GM23248 (cell line): ENCODE measurements around the gene FBXL4. TPM values are rescaled to one million over a fixed set of nuclear protein-coding genes. Genes with fewer than 3 reads are reported as not detected.
A peak's percentile ranks its signal among the peaks of the same experiment; 100 is the strongest.

Experiments
- DNase-seq: peaks from one replicate; pipeline ENCODE4 v3.0.0-alpha.2; 2015
- H2AFZ ChIP-seq: fragments of 200-600 bp; sonication (generic); 2 replicates; pipeline ENCODE4 v1.6.1; 2016; ENCODE audit warnings: antibody characterized with exemption
- H3F3A ChIP-seq: fragments of 200-600 bp; sonication (generic); 2 replicates; pipeline ENCODE4 v1.6.1; 2016; ENCODE audit warnings: mild to moderate bottlenecking, antibody characterized with exemption, mixed run types; ENCODE audit not compliant: insufficient read depth
- H3K27ac ChIP-seq: fragments of 200-600 bp; sonication (generic); 2 replicates; pipeline ENCODE4 v1.5.1; 2016; ENCODE audit warnings: mild to moderate bottlenecking
- H3K27me3 ChIP-seq: fragments of 200-600 bp; sonication (generic); replicated peaks from 2 replicates; pipeline ENCODE4 v1.6.1; 2016; ENCODE audit warnings: mild to moderate bottlenecking; ENCODE audit not compliant: insufficient read depth
- H3K36me3 ChIP-seq: fragments of 200-600 bp; sonication (generic); 2 replicates; pipeline ENCODE4 v1.6.1; 2016; ENCODE audit warnings: low read depth, mild to moderate bottlenecking
- H3K4me1 ChIP-seq: fragments of 200-600 bp; sonication (generic); 2 replicates; pipeline ENCODE4 v1.6.1; 2016; ENCODE audit warnings: mild to moderate bottlenecking; ENCODE audit not compliant: insufficient read depth
- H3K4me2 ChIP-seq: fragments of 200-600 bp; sonication (generic); one replicate; pipeline ENCODE4 v1.6.1; 2016; ENCODE audit warnings: mild to moderate bottlenecking; ENCODE audit not compliant: unreplicated experiment
- H3K4me3 ChIP-seq: fragments of 200-600 bp; sonication (generic); 2 replicates; pipeline ENCODE4 v1.5.1; 2016; ENCODE audit warnings: mild to moderate bottlenecking
- H3K79me2 ChIP-seq: fragments of 200-600 bp; sonication (generic); 2 replicates; pipeline ENCODE4 v1.6.1; 2016; ENCODE audit warnings: mild to moderate bottlenecking; ENCODE audit not compliant: insufficient read depth
- H3K9ac ChIP-seq: fragments of 200-600 bp; sonication (generic); 2 replicates; pipeline ENCODE4 v1.6.1; 2016; ENCODE audit warnings: mild to moderate bottlenecking
- H3K9me2 ChIP-seq: fragments of 200-600 bp; sonication (generic); 2 replicates; pipeline ENCODE4 v1.6.1; 2016; ENCODE audit warnings: mixed run types, mild to moderate bottlenecking, moderate library complexity; ENCODE audit not compliant: insufficient read depth
- H3K9me3 ChIP-seq: fragments of 200-600 bp; sonication (generic); one replicate; pipeline ENCODE4 v1.6.1; 2017; ENCODE audit warnings: low read depth
- H4K20me1 ChIP-seq: fragments of 200-600 bp; sonication (generic); 2 replicates; pipeline ENCODE4 v1.6.0; 2016; ENCODE audit not compliant: insufficient read depth
- EZH2 ChIP-seq: fragments of 200-600 bp; sonication (generic); IDR thresholded peaks from 2 replicates; pipeline ENCODE4 v1.6.1; 2018; ENCODE audit warnings: antibody characterized with exemption, mild to moderate bottlenecking; ENCODE audit not compliant: insufficient read depth, poor library complexity, severe bottlenecking
- EZH2phosphoT487 ChIP-seq: fragments of 200-600 bp; sonication (generic); IDR thresholded peaks from 2 replicates; pipeline ENCODE4 v1.6.1; 2018; ENCODE audit warnings: antibody characterized with exemption, moderate library complexity, mild to moderate bottlenecking, low read depth; ENCODE audit not compliant: insufficient read depth
- WGBS, 2 experiments: methylation state at CpG; one replicate each; pipeline ENCODE4 v1.1.6; 2015 to 2017; ENCODE audit warnings: low lambda C conversion rate in 2 of 2, low coverage in 1 of 2; ENCODE audit errors: missing lambda C conversion rate in 2 of 2; 5-methylcytosine and 5-hydroxymethylcytosine counted together
- in situ Hi-C: fragments of 300-500 bp; cut with MboI; formaldehyde crosslinking; loops from 2 replicates; pipeline ENCODE4 v1.15.0; 2020
- polyA plus RNA-seq: library from polyadenylated mRNA; unstranded; fragments of >200 nt; fragmentation: Nextera tagmentation; extraction: Ambion mirVana; gene quantifications from 2 replicates; pipeline ENCODE4 v1.2.1, GENCODE V29; 2016
- total RNA-seq: library from RNA; depleted of rRNA; stranded (reverse); fragments of >200 nt; shearing (Covaris generic); gene quantifications from 2 replicates; pipeline ENCODE4 v1.2.3, GENCODE V29; 2014; rRNA removed

The FBXL4 gene
- 15.1 and 22.6 TPM in 2 replicates for total RNA-seq
- 11.3 and 11.7 TPM in 2 replicates for polyA plus RNA-seq

GRCh38 chr6:98947411-98948292, at the start of gene FBXL4:
Gene FBXL4 (minus strand): TSS chr6:98947946. CDS start chr6:98926988, 20,958 bp downstream.
- H3K4me2 ChIP-seq: peak within 1 kb of the TSS; percentile 86
- H3K9me2 ChIP-seq: no peaks in the 10 kb centered on the region
- peak within 1 kb of the TSS; percentile 90 for H3K4me3 ChIP-seq
- WGBS, 2 experiments: 3 to 7% methylated on average over 55 to 85 of the region's 93 CpGs
- H3K36me3 ChIP-seq: no peaks in the 10 kb centered on the region
- in situ Hi-C loops: no loop called here
- no peaks in the 10 kb centered on the region for H3K27me3 ChIP-seq
- no peaks in the 10 kb centered on the region for H4K20me1 ChIP-seq
- peak; percentile 90 for DNase-seq
- H3K9me3 ChIP-seq: no peaks in the 10 kb centered on the region
- H2AFZ ChIP-seq: peak within 1 kb of the TSS; percentile 93
- peak within 1 kb of the TSS; percentile 84 for H3K27ac ChIP-seq
- peaks cover 46% of the 10 kb centered on the region for H3K79me2 ChIP-seq
- H3K4me1 ChIP-seq: peaks cover 22% of the 10 kb centered on the region
- H3F3A ChIP-seq: peaks cover 17% of the 10 kb centered on the region; the same call in 1 of the 2 replicates
- peak within 1 kb of the TSS; percentile 97 for H3K9ac ChIP-seq
- TF ChIP-seq EZH2: no peak
- no peak for TF ChIP-seq EZH2phosphoT487

GRCh38 chr6:98995116-98995515, 47.4 kb upstream of the FBXL4 start:
- Histone ChIP-seq H3F3A (no peaks in the 10 kb centered on the region), H3K79me2 (no peaks in the 10 kb centered on the region), H3K4me1 (no peaks in the 10 kb centered on the region), H4K20me1 (no peaks in the 10 kb centered on the region), H3K27ac (no peak overlapping the region), H3K9ac (no peak overlapping the region), H3K36me3 (no peaks in the 10 kb centered on the region), H3K9me3 (no peaks in the 10 kb centered on the region), H3K4me2 (no peak overlapping the region), H3K9me2 (no peaks in the 10 kb centered on the region), H3K27me3 (peaks cover 6% of the 10 kb centered on the region; the same call in 1 of the 2 replicates), H3K4me3 (no peak overlapping the region), H2AFZ (no peak overlapping the region)
- 6 to 21% methylated on average over 1 of the region's 1 CpG for WGBS, 2 experiments
- TF ChIP-seq EZH2phosphoT487 (no peak), EZH2 (no peak)
- DNase-seq: no peak
- in situ Hi-C loops: no loop called here

- 16 to 25% methylated on average over 1 of the region's 1 CpG for WGBS, 2 experiments
- no peaks in the 10 kb centered on the region for H4K20me1 ChIP-seq
Measured at GRCh38 chr6:98992535-98992934, 44.8 kb upstream of the FBXL4 start.

GRCh38 chr6:98986071-98986615, 38.4 kb upstream of the FBXL4 start:
- peaks cover 5% of the 10 kb centered on the region; the same call in 1 of the 2 replicates for H3K27me3 ChIP-seq
- 10 to 40% methylated on average over 1 of the region's 1 CpG for WGBS, 2 experiments

More at GRCh38 chr6:98992535-98992934, 44.8 kb upstream of the FBXL4 start:
- Histone ChIP-seq H3K36me3 (no peaks in the 10 kb centered on the region), H3K9me3 (no peaks in the 10 kb centered on the region), H2AFZ (no peak overlapping the region), H3F3A (no peaks in the 10 kb centered on the region), H3K4me3 (no peak overlapping the region), H3K9ac (no peak overlapping the region), H3K27ac (no peak overlapping the region), H3K27me3 (no peaks in the 10 kb centered on the region), H3K4me1 (no peaks in the 10 kb centered on the region), H3K79me2 (no peaks in the 10 kb centered on the region), H3K4me2 (no peak overlapping the region), H3K9me2 (no peaks in the 10 kb centered on the region)
- DNase-seq: no peak
- in situ Hi-C loops: no loop called here
- TF ChIP-seq EZH2: no peak
- TF ChIP-seq EZH2phosphoT487: no peak

More at GRCh38 chr6:98986071-98986615, 38.4 kb upstream of the FBXL4 start:
- Histone ChIP-seq H3K4me3 (no peak overlapping the region), H4K20me1 (no peaks in the 10 kb centered on the region), H3K9me2 (no peaks in the 10 kb centered on the region), H3K9ac (no peak overlapping the region), H2AFZ (no peak overlapping the region), H3K27ac (no peak overlapping the region), H3K4me2 (no peak overlapping the region), H3K9me3 (no peaks in the 10 kb centered on the region), H3K79me2 (no peaks in the 10 kb centered on the region), H3K4me1 (no peaks in the 10 kb centered on the region), H3F3A (no peaks in the 10 kb centered on the region), H3K36me3 (no peaks in the 10 kb centered on the region)
- no peak for TF ChIP-seq EZH2phosphoT487
- TF ChIP-seq EZH2: no peak
- in situ Hi-C loops: no loop called here
- DNase-seq: no peak
